OCI-M2 (cell line): ENCODE measurements around the gene SEL1L3.
"Not testable (repeated sequence)": the region's sequence is repeated elsewhere in the genome, so short reads cannot be mapped to it uniquely, and the experiment has no call there.

Experiments used
- DNase-seq: peaks from one replicate; lab custom pipeline; 2025; ENCODE audit not compliant: unreplicated experiment; lab: John Stamatoyannopoulos, UW

SEL1L3 gene

GRCh38 chr4:25879991-25880651 lies 17.3 kb upstream of the SEL1L3 start:
- DNase-seq, result no peak

GRCh38 chr4:25879587-25879986 lies 16.8 kb upstream of the SEL1L3 start:
- DNase-seq, result no peak

GRCh38 chr4:25879091-25879584 lies 16.4 kb upstream of the SEL1L3 start:
- no peak for DNase-seq

GRCh38 chr4:25878676-25879075 lies 15.9 kb upstream of the SEL1L3 start:
- no peak for DNase-seq

GRCh38 chr4:25875281-25875745 lies 12.5 kb upstream of the SEL1L3 start:
- no peak for DNase-seq

GRCh38 chr4:25874655-25875054 lies 11.9 kb upstream of the SEL1L3 start:
- DNase-seq, result no peak

GRCh38 chr4:25873632-25874129 lies 10.9 kb upstream of the SEL1L3 start:
- no peak for DNase-seq

GRCh38 chr4:25872851-25873631 lies 10.3 kb upstream of the SEL1L3 start:
- no peak for DNase-seq

GRCh38 chr4:25870081-25870480 lies 7.3 kb upstream of the SEL1L3 start:
- DNase-seq, result no peak

GRCh38 chr4:25867781-25868294 lies 5.0 kb upstream of the SEL1L3 start:
- DNase-seq, result no peak

- not testable (repeated sequence) for DNase-seq
Measured at GRCh38 chr4:25866401-25866800, 3.6 kb upstream of the SEL1L3 start.

- DNase-seq, result no peak
Measured at GRCh38 chr4:25865586-25865985, 2.8 kb upstream of the SEL1L3 start.

- DNase-seq, result no peak
Measured at GRCh38 chr4:25863831-25864418, 1.1 kb upstream of the SEL1L3 start.

GRCh38 chr4:25863347-25863784 lies 578 bp upstream of the SEL1L3 start:
- DNase-seq, result no peak

- no peak for DNase-seq
Measured at GRCh38 chr4:25861951-25862410, 807 bp downstream of the SEL1L3 start.

GRCh38 chr4:25861280-25861950 lies 1.4 kb downstream of the SEL1L3 start:
- DNase-seq, result no peak

- DNase-seq, result no peak
Measured at GRCh38 chr4:25860586-25861279, 2.1 kb downstream of the SEL1L3 start.

GRCh38 chr4:25859429-25860148 lies 3.2 kb downstream of the SEL1L3 start:
- DNase-seq, result no peak

- no peak for DNase-seq
Measured at GRCh38 chr4:25857851-25858400, 4.9 kb downstream of the SEL1L3 start.
